ENCODE results near the gene LRRC25.

DNA sequence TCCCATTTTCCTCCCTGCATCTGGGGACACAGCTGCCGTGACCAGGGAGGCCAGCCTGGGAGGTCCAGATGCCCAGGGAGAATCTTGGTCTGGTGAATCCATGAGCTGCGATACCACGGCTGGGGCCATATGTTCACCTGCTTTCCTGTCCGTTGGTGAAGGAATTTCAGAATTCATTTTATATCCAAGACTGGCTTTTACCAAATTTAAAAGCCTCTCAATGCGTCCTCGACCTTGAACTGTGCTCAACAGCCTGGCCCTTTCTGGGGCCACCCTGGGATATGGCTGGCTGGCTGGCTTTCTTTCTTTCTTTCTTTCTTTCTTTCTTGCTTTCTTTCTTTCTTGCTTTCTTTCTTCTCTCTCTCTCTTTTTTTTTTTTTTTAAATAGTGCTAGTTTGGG lies 33.6 kb downstream of the LRRC25 start:
- TF ChIP-seq EZH2 (IDR thresholded peaks at IDR 0.05; ENCODE audit: borderline replicate concordance) (no peak), EZH2phosphoT487 (IDR thresholded peaks at IDR 0.05; ENCODE audit: low read depth, severe bottlenecking, unreplicated experiment) (no peak)
- TF ChIP-seq, protein P1, sequence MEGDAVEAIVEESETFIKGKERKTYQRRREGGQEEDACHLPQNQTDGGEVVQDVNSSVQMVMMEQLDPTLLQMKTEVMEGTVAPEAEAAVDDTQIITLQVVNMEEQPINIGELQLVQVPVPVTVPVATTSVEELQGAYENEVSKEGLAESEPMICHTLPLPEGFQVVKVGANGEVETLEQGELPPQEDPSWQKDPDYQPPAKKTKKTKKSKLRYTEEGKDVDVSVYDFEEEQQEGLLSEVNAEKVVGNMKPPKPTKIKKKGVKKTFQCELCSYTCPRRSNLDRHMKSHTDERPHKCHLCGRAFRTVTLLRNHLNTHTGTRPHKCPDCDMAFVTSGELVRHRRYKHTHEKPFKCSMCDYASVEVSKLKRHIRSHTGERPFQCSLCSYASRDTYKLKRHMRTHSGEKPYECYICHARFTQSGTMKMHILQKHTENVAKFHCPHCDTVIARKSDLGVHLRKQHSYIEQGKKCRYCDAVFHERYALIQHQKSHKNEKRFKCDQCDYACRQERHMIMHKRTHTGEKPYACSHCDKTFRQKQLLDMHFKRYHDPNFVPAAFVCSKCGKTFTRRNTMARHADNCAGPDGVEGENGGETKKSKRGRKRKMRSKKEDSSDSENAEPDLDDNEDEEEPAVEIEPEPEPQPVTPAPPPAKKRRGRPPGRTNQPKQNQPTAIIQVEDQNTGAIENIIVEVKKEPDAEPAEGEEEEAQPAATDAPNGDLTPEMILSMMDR (IDR thresholded peaks at IDR 0.05; ENCODE audit: poor library complexity): no peak
